ENCODE measurements around the gene SFMBT1. TPM values are rescaled to one million over a fixed set of nuclear protein-coding genes. Genes with fewer than 3 reads are reported as not detected.

SFMBT1 gene
- total RNA-seq, 2 experiments from 2014 or later: 12.9 to 18.1 TPM

DNA sequence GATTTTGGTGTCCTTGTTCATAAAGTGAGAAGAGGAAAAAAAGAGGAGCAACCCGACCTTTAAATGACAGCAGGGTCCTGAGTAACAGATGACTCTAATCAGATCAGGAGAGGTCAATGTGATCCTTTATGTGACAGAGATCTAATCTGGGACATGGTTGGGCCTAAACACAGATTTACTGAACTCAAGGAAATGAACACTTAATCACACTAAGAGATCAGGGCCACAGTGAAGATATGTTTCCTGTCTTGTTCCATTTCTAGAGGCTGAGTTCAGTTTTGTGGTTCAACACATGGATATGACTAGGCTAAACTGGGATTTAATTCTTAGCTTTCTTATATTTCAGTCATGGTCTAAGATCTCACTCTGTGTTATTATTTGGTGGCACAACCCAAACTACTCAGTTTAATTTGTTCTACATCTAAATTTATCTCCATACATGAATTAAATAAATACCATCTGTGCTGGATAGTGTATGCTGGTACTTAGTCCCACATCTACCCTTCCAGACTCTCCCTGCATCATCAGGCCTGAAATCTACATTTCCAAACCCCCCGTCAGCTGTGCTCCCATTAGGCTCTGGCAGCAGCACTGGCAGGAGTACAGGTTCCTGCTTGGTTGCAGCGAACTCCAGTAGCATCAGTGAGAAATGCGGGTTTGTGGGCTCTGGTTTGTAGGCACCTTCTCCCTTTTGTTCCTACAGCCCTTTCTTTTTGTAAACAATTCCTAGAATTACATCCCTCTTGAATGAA, 22.6 kb downstream of the SFMBT1 start:
- BruUV-seq (replicated peaks): no TSS peak
- DNase-seq (ENCODE audit: low spot score): no peak
- TF ChIP-seq EZH2phosphoT487 (IDR thresholded peaks at IDR 0.05; ENCODE audit: borderline replicate concordance, low read depth, low read length): no peak
- TF ChIP-seq, protein P1, sequence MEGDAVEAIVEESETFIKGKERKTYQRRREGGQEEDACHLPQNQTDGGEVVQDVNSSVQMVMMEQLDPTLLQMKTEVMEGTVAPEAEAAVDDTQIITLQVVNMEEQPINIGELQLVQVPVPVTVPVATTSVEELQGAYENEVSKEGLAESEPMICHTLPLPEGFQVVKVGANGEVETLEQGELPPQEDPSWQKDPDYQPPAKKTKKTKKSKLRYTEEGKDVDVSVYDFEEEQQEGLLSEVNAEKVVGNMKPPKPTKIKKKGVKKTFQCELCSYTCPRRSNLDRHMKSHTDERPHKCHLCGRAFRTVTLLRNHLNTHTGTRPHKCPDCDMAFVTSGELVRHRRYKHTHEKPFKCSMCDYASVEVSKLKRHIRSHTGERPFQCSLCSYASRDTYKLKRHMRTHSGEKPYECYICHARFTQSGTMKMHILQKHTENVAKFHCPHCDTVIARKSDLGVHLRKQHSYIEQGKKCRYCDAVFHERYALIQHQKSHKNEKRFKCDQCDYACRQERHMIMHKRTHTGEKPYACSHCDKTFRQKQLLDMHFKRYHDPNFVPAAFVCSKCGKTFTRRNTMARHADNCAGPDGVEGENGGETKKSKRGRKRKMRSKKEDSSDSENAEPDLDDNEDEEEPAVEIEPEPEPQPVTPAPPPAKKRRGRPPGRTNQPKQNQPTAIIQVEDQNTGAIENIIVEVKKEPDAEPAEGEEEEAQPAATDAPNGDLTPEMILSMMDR (conservative IDR thresholded peaks at IDR 0.05; ENCODE audit: low read length): no peak
- intact Hi-C loops (cut with micrococcal nuclease; ENCODE audit: unreplicated experiment): no loop called here
- Histone ChIP-seq H3K36me3 (ENCODE audit: insufficient read depth, low read length) (no peaks in the 10 kb centered on the region), H3K9me2 (ENCODE audit: insufficient read depth, low read length) (no peaks in the 10 kb centered on the region), H3K4me1 (ENCODE audit: insufficient read depth, low read length, poor library complexity, severe bottlenecking) (peaks cover 6% of the 10 kb centered on the region), H4K20me1 (ENCODE audit: insufficient read depth, low read length) (no peaks in the 10 kb centered on the region), H3K4me2 (ENCODE audit: low read length) (no peak overlapping the region), H3K79me2 (ENCODE audit: insufficient read depth, low read depth, low read length) (no peaks in the 10 kb centered on the region), H2AFZ (ENCODE audit: low read length) (no peak overlapping the region), H3K27ac (ENCODE audit: low read depth, low read length, poor library complexity, severe bottlenecking) (no peak overlapping the region), H3K4me3 (ENCODE audit: low read depth, low read length, poor library complexity, severe bottlenecking) (no peak overlapping the region), H3K9me3 (ENCODE audit: low read length) (no peaks in the 10 kb centered on the region)
- ChIA-PET CTCF (ENCODE audit: unreplicated experiment) (no interaction called here), POLR2A (interaction anchor here (0.6 to 0.9 kb wide), 3 partner anchors 27 to 875 kb away, joined by 3 to 4 read pairs (median 3); no protein-coding TSS in a partner anchor)

DNA sequence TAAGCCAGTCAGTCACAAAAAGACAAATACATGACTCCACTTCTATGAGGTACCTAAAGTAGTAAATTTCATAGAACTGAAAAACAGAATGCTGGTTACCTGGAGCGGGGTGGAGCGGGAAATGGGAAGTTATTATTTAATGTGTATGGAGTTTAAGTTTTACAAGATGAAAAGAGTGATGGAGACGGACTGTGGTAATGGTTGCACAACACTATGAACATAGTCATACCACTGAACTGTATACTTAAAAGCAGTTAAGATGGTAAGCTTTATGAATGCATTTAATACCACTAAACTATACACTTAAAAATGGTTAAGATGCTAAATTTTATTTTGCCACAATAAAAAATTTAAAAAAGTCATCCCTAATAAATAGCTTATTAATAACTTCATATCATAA, 23.2 kb downstream of the SFMBT1 start:
- no peak for TF ChIP-seq EZH2phosphoT487 (IDR thresholded peaks at IDR 0.05; ENCODE audit: borderline replicate concordance, low read depth, low read length)
- TF ChIP-seq, protein P1 (conservative IDR thresholded peaks at IDR 0.05; ENCODE audit: low read length): no peak
- no peak overlapping the region for H3K4me2 ChIP-seq (ENCODE audit: low read length)
- BruUV-seq (replicated peaks): no TSS peak
- H3K4me3 ChIP-seq (ENCODE audit: low read depth, low read length, poor library complexity, severe bottlenecking): no peak overlapping the region
- H3K4me1 ChIP-seq (ENCODE audit: insufficient read depth, low read length, poor library complexity, severe bottlenecking): peaks cover 9% of the 10 kb centered on the region
- H3K79me2 ChIP-seq (ENCODE audit: insufficient read depth, low read depth, low read length): no peaks in the 10 kb centered on the region
- no peaks in the 10 kb centered on the region for H3K9me3 ChIP-seq (ENCODE audit: low read length)
- no peaks in the 10 kb centered on the region for H3K36me3 ChIP-seq (ENCODE audit: insufficient read depth, low read length)
- H3K9me2 ChIP-seq (ENCODE audit: insufficient read depth, low read length): no peaks in the 10 kb centered on the region
- intact Hi-C loops (cut with micrococcal nuclease; ENCODE audit: unreplicated experiment): no loop called here
- no peak overlapping the region for H3K27ac ChIP-seq (ENCODE audit: low read depth, low read length, poor library complexity, severe bottlenecking)
- no peak for DNase-seq (ENCODE audit: low spot score)
- no peak overlapping the region for H2AFZ ChIP-seq (ENCODE audit: low read length)
- H4K20me1 ChIP-seq (ENCODE audit: insufficient read depth, low read length): no peaks in the 10 kb centered on the region
- CTCF ChIA-PET (ENCODE audit: unreplicated experiment): no interaction called here
- POLR2A ChIA-PET: interaction anchor here (0.6 to 0.9 kb wide), 3 partner anchors 27 to 875 kb away, joined by 3 to 4 read pairs (median 3); no protein-coding TSS in a partner anchor

DNA sequence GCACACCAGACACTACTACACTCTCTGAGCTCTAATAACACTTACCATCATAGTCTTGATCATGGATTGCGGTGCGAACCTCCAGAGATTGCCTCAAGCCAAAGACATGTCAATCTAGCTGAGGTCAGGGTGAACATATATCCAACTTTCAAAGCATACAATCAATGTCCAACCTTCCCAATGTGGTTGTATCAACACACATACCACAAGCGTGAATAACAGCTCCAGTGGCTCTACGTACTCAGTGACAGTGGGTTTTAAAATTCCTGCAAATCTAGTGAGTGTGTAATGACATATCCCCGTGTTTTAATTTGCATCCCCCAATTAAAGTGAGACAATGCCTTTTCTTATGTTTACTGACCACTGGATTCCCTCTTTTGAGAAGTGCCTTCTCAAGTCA, 29.6 kb downstream of the SFMBT1 start:
- Histone ChIP-seq H3K4me1 (ENCODE audit: insufficient read depth, low read length, poor library complexity, severe bottlenecking) (peaks cover 9% of the 10 kb centered on the region), H3K9me3 (ENCODE audit: low read length) (no peaks in the 10 kb centered on the region), H3K9me2 (ENCODE audit: insufficient read depth, low read length) (no peaks in the 10 kb centered on the region), H3K4me2 (ENCODE audit: low read length) (no peak overlapping the region), H4K20me1 (ENCODE audit: insufficient read depth, low read length) (no peaks in the 10 kb centered on the region), H3K4me3 (ENCODE audit: low read depth, low read length, poor library complexity, severe bottlenecking) (no peak overlapping the region), H3K36me3 (ENCODE audit: insufficient read depth, low read length) (no peaks in the 10 kb centered on the region), H3K79me2 (ENCODE audit: insufficient read depth, low read depth, low read length) (no peaks in the 10 kb centered on the region), H3K27ac (ENCODE audit: low read depth, low read length, poor library complexity, severe bottlenecking) (no peak overlapping the region), H2AFZ (ENCODE audit: low read length) (no peak overlapping the region)
- ChIA-PET CTCF (ENCODE audit: unreplicated experiment) (no interaction called here), POLR2A (no interaction called here)
- intact Hi-C loops (cut with micrococcal nuclease; ENCODE audit: unreplicated experiment): no loop called here
- DNase-seq (ENCODE audit: low spot score): no peak
- no peak for TF ChIP-seq EZH2phosphoT487 (IDR thresholded peaks at IDR 0.05; ENCODE audit: borderline replicate concordance, low read depth, low read length)
- TF ChIP-seq, protein P1 (conservative IDR thresholded peaks at IDR 0.05; ENCODE audit: low read length): no peak
- BruUV-seq (replicated peaks): no TSS peak

Data from OCI-LY7 (cell line).